GM21515 (cell line): ENCODE measurements around the gene PRCC.

ENCODE experiments used
- ATAC-seq: cut with Tn5 transposase; IDR thresholded peaks from one replicate; pipeline ENCODE4 v1.9.1; 2021; ENCODE audit not compliant: unreplicated experiment

The PRCC gene

GRCh38 chr1:156767101-156767878 is at the start of gene PRCC:
TSS of gene PRCC (plus strand) at chr1:156767535. CDS start at chr1:156767772, 237 bp downstream.
- ATAC-seq, result peak; percentile 91

GRCh38 chr1:156721131-156721530 is 46.2 kb upstream of the PRCC start:
- no peak for ATAC-seq

GRCh38 chr1:156721535-156721934 is 45.8 kb upstream of the PRCC start:
- ATAC-seq, result no peak

GRCh38 chr1:156725683-156726280 is 41.6 kb upstream of the PRCC start:
- peak; percentile 35 for ATAC-seq

GRCh38 chr1:156726549-156727226 is 40.6 kb upstream of the PRCC start:
- ATAC-seq, result no peak

GRCh38 chr1:156727492-156727891 is 39.8 kb upstream of the PRCC start:
- no peak for ATAC-seq

- ATAC-seq, result peak; percentile 46
Observed at GRCh38 chr1:156727926-156728598, 39.3 kb upstream of the PRCC start, which contains the start of gene METTL25B. TSS of gene METTL25B (plus strand) at chr1:156728469. CDS start at chr1:156729105, 636 bp downstream.

GRCh38 chr1:156728599-156729462 is 38.5 kb upstream of the PRCC start, which contains the start of gene ISG20L2:
TSS of gene ISG20L2 (minus strand) at chr1:156728766. CDS start at chr1:156727652, 1,114 bp downstream.
- peak; percentile 83 for ATAC-seq

- no peak for ATAC-seq
Observed at GRCh38 chr1:156733989-156734584, 33.2 kb upstream of the PRCC start.

- ATAC-seq, result no peak
Observed at GRCh38 chr1:156738407-156738806, 28.9 kb upstream of the PRCC start.

GRCh38 chr1:156738916-156739315 is 28.4 kb upstream of the PRCC start:
- ATAC-seq, result no peak

GRCh38 chr1:156740237-156740740 is 27.0 kb upstream of the PRCC start:
- peak; percentile 2 for ATAC-seq

- ATAC-seq, result peak; percentile 68
Observed at GRCh38 chr1:156740741-156741480, 26.4 kb upstream of the PRCC start, which contains the start of gene MRPL24. TSS of gene MRPL24 (minus strand) at chr1:156741088. CDS start at chr1:156738704, 2,384 bp downstream.

GRCh38 chr1:156741481-156741983 is 25.8 kb upstream of the PRCC start:
- peak; percentile 1 for ATAC-seq

- ATAC-seq, result no peak
Observed at GRCh38 chr1:156742017-156742416, 25.3 kb upstream of the PRCC start.

GRCh38 chr1:156742801-156743200 is 24.5 kb upstream of the PRCC start:
- no peak for ATAC-seq

GRCh38 chr1:156743367-156744302 is 23.7 kb upstream of the PRCC start:
- ATAC-seq, result no peak
